Stimulated activated naive CD4-positive, alpha-beta T cell treated with Interleukin-2 at 50 U/mL for 16 hours (primary cell): Measurements from ENCODE around the gene PSAT1.
"Not testable (repeated sequence)": the region's sequence is repeated elsewhere in the genome, so short reads cannot be mapped to it uniquely, and the experiment has no call there.

ENCODE experiments used
- DNase-seq: peaks from one replicate; lab custom pipeline; 2025; lab: John Stamatoyannopoulos, UW

The PSAT1 gene

GRCh38 chr9:78296893-78297671 lies at the start of gene PSAT1:
TSS of gene PSAT1 (plus strand) at chr9:78297125. CDS start at chr9:78297211, 86 bp downstream.
- DNase-seq, result peak; percentile 91

- DNase-seq, result no peak
Measured at GRCh38 chr9:78248635-78249034, 48.3 kb upstream of the PSAT1 start.

- no peak for DNase-seq
Measured at GRCh38 chr9:78249542-78249941, 47.4 kb upstream of the PSAT1 start.

GRCh38 chr9:78252616-78253015 lies 44.3 kb upstream of the PSAT1 start:
- no peak for DNase-seq

- no peak for DNase-seq
Measured at GRCh38 chr9:78253285-78253684, 43.6 kb upstream of the PSAT1 start.

GRCh38 chr9:78261403-78262001 lies 35.4 kb upstream of the PSAT1 start:
- DNase-seq, result no peak

GRCh38 chr9:78262655-78263054 lies 34.3 kb upstream of the PSAT1 start:
- DNase-seq, result no peak

GRCh38 chr9:78267889-78268288 lies 29.0 kb upstream of the PSAT1 start:
- DNase-seq, result no peak

GRCh38 chr9:78269784-78270183 lies 27.1 kb upstream of the PSAT1 start:
- no peak for DNase-seq

- DNase-seq, result no peak
Measured at GRCh38 chr9:78272307-78272706, 24.6 kb upstream of the PSAT1 start.

GRCh38 chr9:78273761-78274160 lies 23.2 kb upstream of the PSAT1 start:
- no peak for DNase-seq

GRCh38 chr9:78278177-78278777 lies 18.6 kb upstream of the PSAT1 start:
- no peak for DNase-seq

- DNase-seq, result no peak
Measured at GRCh38 chr9:78278801-78279200, 18.1 kb upstream of the PSAT1 start.

GRCh38 chr9:78280982-78281668 lies 15.8 kb upstream of the PSAT1 start:
- no peak for DNase-seq

GRCh38 chr9:78284181-78284580 lies 12.7 kb upstream of the PSAT1 start:
- not testable (repeated sequence) for DNase-seq

GRCh38 chr9:78286125-78286524 lies 10.8 kb upstream of the PSAT1 start:
- no peak for DNase-seq

GRCh38 chr9:78286946-78287388 lies 10.0 kb upstream of the PSAT1 start:
- DNase-seq, result no peak

- DNase-seq, result no peak
Measured at GRCh38 chr9:78288214-78288892, 8.6 kb upstream of the PSAT1 start.

- DNase-seq, result no peak
Measured at GRCh38 chr9:78289474-78289873, 7.5 kb upstream of the PSAT1 start.

GRCh38 chr9:78291240-78291925 lies 5.5 kb upstream of the PSAT1 start:
- DNase-seq, result no peak

GRCh38 chr9:78292026-78292425 lies 4.9 kb upstream of the PSAT1 start:
- DNase-seq, result no peak
